HG03521 (cell line): Measurements from ENCODE around the gene BRD3OS.

Experiments
- ATAC-seq: cut with Tn5 transposase; IDR thresholded peaks from one replicate; pipeline ENCODE4 v1.9.1; 2021; ENCODE audit warnings: mild to moderate bottlenecking, moderate library complexity; ENCODE audit not compliant: unreplicated experiment

Gene BRD3OS

GRCh38 chr9:134076644-134077043, 51.4 kb downstream of the BRD3OS start:
- ATAC-seq = no peak
